Bronchial epithelial cell (primary cell): Measurements from ENCODE around the gene CACNB3. TPM values are rescaled to one million over a fixed set of nuclear protein-coding genes. Genes with fewer than 3 reads are reported as not detected.

ENCODE experiments used
- DNase-seq: peaks from one replicate; pipeline ENCODE4 v3.0.0-alpha.2; 2010; ENCODE audit warnings: low read depth
- FAIRE-seq: peaks from 2 replicates; lab custom pipeline; 2011; peaks lifted over from hg19 to GRCh38; lab: Jason Lieb, UNC
- H3K27me3 ChIP-seq: 2 replicates; pipeline ENCODE4 v1.5.1; 2011; ENCODE audit warnings: low read length; ENCODE audit not compliant: control insufficient read depth, insufficient read depth
- H3K36me3 ChIP-seq: 2 replicates; pipeline ENCODE4 v1.5.1; 2011; ENCODE audit warnings: low read length; ENCODE audit not compliant: control insufficient read depth, insufficient read depth
- H3K4me3 ChIP-seq: 2 replicates; pipeline ENCODE4 v1.5.1; 2011; ENCODE audit warnings: mild to moderate bottlenecking, low read depth, low read length, control low read depth
- CTCF ChIP-seq: IDR thresholded peaks from 2 replicates; pipeline ENCODE4 v1.5.1; 2011; ENCODE audit warnings: mild to moderate bottlenecking, moderate library complexity, low read length, control low read depth, inconsistent platforms; ENCODE audit not compliant: insufficient read depth, severe bottlenecking
- total RNA-seq: library from RNA; depleted of rRNA; stranded (reverse); fragments of >200 nt; gene quantifications from 2 replicates; pipeline ENCODE4 v1.2.1, GENCODE V29; 2014

CACNB3 gene
- total RNA-seq, 1 donor from 2014 or later: 7.4 TPM

GRCh38 chr12:48824112-48824511, 5.8 kb downstream of the CACNB3 start:
- Histone ChIP-seq H3K27me3 (no peaks in the 10 kb centered on the region), H3K4me3 (no peak overlapping the region), H3K36me3 (peaks cover 9% of the 10 kb centered on the region)
- TF ChIP-seq CTCF: no peak
- peak; percentile 96 for DNase-seq
- peak; percentile 83 for FAIRE-seq

GRCh38 chr12:48824905-48825304, 6.6 kb downstream of the CACNB3 start:
- peaks cover 12% of the 10 kb centered on the region for H3K36me3 ChIP-seq
- H3K4me3 ChIP-seq: no peak overlapping the region
- DNase-seq (no peak), FAIRE-seq (no peak)
- no peaks in the 10 kb centered on the region for H3K27me3 ChIP-seq
- no peak for TF ChIP-seq CTCF

GRCh38 chr12:48826209-48826855, 8.0 kb downstream of the CACNB3 start:
- no peak for TF ChIP-seq CTCF
- Histone ChIP-seq H3K4me3 (no peak overlapping the region), H3K36me3 (peaks cover 15% of the 10 kb centered on the region), H3K27me3 (no peaks in the 10 kb centered on the region)
- DNase-seq (peak; percentile 84), FAIRE-seq (peak; percentile 75)

GRCh38 chr12:48827026-48827425, 8.7 kb downstream of the CACNB3 start:
- Histone ChIP-seq H3K4me3 (no peak overlapping the region), H3K27me3 (no peaks in the 10 kb centered on the region), H3K36me3 (peaks cover 17% of the 10 kb centered on the region)
- no peak for TF ChIP-seq CTCF
- DNase-seq (no peak), FAIRE-seq (no peak)

- no peak overlapping the region for H3K4me3 ChIP-seq
- no peak for FAIRE-seq
These were observed 9.3 kb downstream of the CACNB3 start for GRCh38 chr12:48827513-48828096.

More at GRCh38 chr12:48827513-48828096, 9.3 kb downstream of the CACNB3 start:
- no peak for TF ChIP-seq CTCF
- peaks cover 22% of the 10 kb centered on the region for H3K36me3 ChIP-seq
- H3K27me3 ChIP-seq: no peaks in the 10 kb centered on the region
- DNase-seq: no peak
